Measurements from ENCODE around the gene MPRIP. TPM values are rescaled to one million over a fixed set of nuclear protein-coding genes. Genes with fewer than 3 reads are reported as not detected.
A peak's percentile ranks its signal among the peaks of the same experiment; 100 is the strongest.

The MPRIP gene
- total and polyA plus RNA-seq, 2 of the 13 experiments (the other 11 are each of a cell fraction or from before 2014, with no cell fraction given), result 50.2 to 52.4 TPM

DNA sequence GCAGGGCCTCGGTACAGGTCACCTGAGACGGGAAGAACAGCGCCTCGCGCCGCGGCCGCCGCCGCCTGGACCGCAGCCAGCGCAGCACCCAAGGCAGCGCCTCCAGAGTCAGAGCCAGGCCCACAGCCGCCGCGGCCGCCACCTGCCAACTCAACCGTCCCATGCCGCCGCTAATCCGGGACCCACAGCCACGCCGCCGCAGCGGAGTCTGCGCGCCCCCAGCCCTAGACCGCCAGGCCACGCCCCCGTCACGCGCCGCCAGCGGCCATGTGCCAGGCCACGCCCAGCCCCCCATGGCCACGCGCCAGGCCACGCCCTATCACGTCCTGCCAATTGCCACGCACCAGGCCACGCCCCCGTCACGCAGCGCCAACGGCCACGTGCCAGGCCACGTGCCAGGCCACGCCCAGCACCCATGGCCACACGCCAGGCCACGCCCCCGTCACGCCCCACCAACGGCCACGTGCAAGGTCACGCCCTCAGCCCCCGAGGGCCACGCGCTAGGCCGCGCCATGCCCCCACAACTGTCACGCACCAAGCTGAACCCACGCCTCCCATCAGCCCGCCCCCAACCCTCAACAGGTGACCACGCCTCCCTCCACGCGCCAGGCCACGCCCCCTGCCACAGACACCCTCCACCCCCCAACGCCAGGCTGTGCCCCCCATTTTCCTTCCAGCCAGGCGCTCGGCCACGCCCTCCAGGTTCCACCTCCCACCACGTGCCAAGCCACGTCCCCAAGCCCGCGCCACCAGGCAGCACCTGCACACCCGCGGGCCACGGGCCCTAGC lies 164.1 kb downstream of the MPRIP start, which contains the start of gene PLD6 (continued):
- TF ChIP-seq EED (CRISPR knock-in tag; IDR thresholded peaks at IDR 0.05), result peak; percentile 96
- no peak for TF ChIP-seq ZFP36 (IDR thresholded peaks at IDR 0.05; ENCODE audit: borderline replicate concordance, low read depth, low read length, partially characterized antibody)
- TF ChIP-seq, protein P1, sequence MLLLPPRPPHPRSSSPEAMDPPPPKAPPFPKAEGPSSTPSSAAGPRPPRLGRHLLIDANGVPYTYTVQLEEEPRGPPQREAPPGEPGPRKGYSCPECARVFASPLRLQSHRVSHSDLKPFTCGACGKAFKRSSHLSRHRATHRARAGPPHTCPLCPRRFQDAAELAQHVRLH (CRISPR knock-in tag; IDR thresholded peaks at IDR 0.05; ENCODE audit: borderline replicate concordance, low read depth), result peak; percentile 56; the same call in 1 of the 2 replicates
- TF ChIP-seq CC2D1A (CRISPR knock-in tag; IDR thresholded peaks at IDR 0.05), result 0 out of 2 replicates have a peak, but pooled peaks have one; percentile 77
- TF ChIP-seq ZKSCAN8 (CRISPR knock-in tag; IDR thresholded peaks at IDR 0.05; ENCODE audit: borderline replicate concordance), result no peak
- TF ChIP-seq ZFP41 (CRISPR knock-in tag; IDR thresholded peaks at IDR 0.05; ENCODE audit: borderline replicate concordance), result no peak; the same call in 1 of the 2 replicates
- TF ChIP-seq, protein P2, sequence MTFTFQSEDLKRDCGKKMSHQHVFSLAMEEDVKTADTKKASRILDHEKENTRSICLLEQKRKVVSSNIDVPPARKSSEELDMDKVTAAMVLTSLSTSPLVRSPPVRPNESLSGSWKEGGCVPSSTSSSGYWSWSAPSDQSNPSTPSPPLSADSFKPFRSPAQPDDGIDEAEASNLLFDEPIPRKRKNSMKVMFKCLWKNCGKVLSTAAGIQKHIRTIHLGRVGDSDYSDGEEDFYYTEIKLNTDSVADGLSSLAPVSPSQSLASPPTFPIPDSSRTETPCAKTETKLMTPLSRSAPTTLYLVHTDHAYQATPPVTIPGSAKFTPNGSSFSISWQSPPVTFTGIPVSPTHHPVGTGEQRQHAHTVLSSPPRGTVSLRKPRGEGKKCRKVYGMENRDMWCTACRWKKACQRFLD (CRISPR knock-in tag; IDR thresholded peaks at IDR 0.05; ENCODE audit: borderline replicate concordance), result peak; percentile 83; the same call in 1 of the 2 replicates
- TF ChIP-seq, protein P3, sequence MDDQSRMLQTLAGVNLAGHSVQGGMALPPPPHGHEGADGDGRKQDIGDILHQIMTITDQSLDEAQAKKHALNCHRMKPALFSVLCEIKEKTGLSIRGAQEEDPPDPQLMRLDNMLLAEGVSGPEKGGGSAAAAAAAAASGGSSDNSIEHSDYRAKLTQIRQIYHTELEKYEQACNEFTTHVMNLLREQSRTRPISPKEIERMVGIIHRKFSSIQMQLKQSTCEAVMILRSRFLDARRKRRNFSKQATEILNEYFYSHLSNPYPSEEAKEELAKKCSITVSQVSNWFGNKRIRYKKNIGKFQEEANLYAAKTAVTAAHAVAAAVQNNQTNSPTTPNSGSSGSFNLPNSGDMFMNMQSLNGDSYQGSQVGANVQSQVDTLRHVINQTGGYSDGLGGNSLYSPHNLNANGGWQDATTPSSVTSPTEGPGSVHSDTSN (CRISPR knock-in tag; IDR thresholded peaks at IDR 0.05; ENCODE audit: borderline replicate concordance), result no peak
- peak; percentile 28; the same call in 1 of the 2 replicates for TF ChIP-seq ZNF263 (CRISPR knock-in tag; IDR thresholded peaks at IDR 0.05)
- peak; percentile 36; the same call in 1 of the 2 replicates for TF ChIP-seq KLF15 (CRISPR knock-in tag; IDR thresholded peaks at IDR 0.05; ENCODE audit: borderline replicate concordance)
- peak; percentile 98 for TF ChIP-seq ZNF563 (CRISPR knock-in tag; IDR thresholded peaks at IDR 0.05)
- peak; percentile 75 for TF ChIP-seq POGZ (CRISPR knock-in tag; IDR thresholded peaks at IDR 0.05)
- TF ChIP-seq MAF1 (CRISPR knock-in tag; IDR thresholded peaks at IDR 0.05; ENCODE audit: borderline replicate concordance), result no peak
- peak; percentile 65; the same call in 1 of the 2 replicates for TF ChIP-seq JUN (CRISPR knock-in tag; IDR thresholded peaks at IDR 0.05)
- TF ChIP-seq ZNF382 (CRISPR knock-in tag; IDR thresholded peaks at IDR 0.05; ENCODE audit: borderline replicate concordance), result no peak
- TF ChIP-seq, protein P4, sequence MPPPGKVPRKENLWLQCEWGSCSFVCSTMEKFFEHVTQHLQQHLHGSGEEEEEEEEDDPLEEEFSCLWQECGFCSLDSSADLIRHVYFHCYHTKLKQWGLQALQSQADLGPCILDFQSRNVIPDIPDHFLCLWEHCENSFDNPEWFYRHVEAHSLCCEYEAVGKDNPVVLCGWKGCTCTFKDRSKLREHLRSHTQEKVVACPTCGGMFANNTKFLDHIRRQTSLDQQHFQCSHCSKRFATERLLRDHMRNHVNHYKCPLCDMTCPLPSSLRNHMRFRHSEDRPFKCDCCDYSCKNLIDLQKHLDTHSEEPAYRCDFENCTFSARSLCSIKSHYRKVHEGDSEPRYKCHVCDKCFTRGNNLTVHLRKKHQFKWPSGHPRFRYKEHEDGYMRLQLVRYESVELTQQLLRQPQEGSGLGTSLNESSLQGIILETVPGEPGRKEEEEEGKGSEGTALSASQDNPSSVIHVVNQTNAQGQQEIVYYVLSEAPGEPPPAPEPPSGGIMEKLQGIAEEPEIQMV (CRISPR knock-in tag; IDR thresholded peaks at IDR 0.05; ENCODE audit: low read depth), result peak; percentile 91; the same call in 1 of the 2 replicates
- peak; percentile 73; the same call in 1 of the 2 replicates for TF ChIP-seq ZNF547 (CRISPR knock-in tag; IDR thresholded peaks at IDR 0.05)
- TF ChIP-seq ZNF383 (CRISPR knock-in tag; IDR thresholded peaks at IDR 0.05; ENCODE audit: borderline replicate concordance), result 0 out of 2 replicates have a peak, but pooled peaks have one; percentile 49
- TF ChIP-seq NFYC (CRISPR knock-in tag; IDR thresholded peaks at IDR 0.05), result peak; percentile 57
- peak; percentile 92 for TF ChIP-seq ZNF160 (CRISPR knock-in tag; IDR thresholded peaks at IDR 0.05)
- TF ChIP-seq, protein P5, sequence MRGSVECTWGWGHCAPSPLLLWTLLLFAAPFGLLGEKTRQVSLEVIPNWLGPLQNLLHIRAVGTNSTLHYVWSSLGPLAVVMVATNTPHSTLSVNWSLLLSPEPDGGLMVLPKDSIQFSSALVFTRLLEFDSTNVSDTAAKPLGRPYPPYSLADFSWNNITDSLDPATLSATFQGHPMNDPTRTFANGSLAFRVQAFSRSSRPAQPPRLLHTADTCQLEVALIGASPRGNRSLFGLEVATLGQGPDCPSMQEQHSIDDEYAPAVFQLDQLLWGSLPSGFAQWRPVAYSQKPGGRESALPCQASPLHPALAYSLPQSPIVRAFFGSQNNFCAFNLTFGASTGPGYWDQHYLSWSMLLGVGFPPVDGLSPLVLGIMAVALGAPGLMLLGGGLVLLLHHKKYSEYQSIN (CRISPR knock-in tag; IDR thresholded peaks at IDR 0.05; ENCODE audit: borderline replicate concordance), result no peak
- peak; percentile 96; the same call in 1 of the 2 replicates for TF ChIP-seq AKAP8 (CRISPR knock-in tag; IDR thresholded peaks at IDR 0.05)
- no peak for TF ChIP-seq HNF4A (CRISPR knock-in tag; IDR thresholded peaks at IDR 0.05)
- TF ChIP-seq FOXJ3 (CRISPR knock-in tag; IDR thresholded peaks at IDR 0.05; ENCODE audit: borderline replicate concordance), result no peak
